Panc1 (cell line): ENCODE measurements around the gene PIPOX. TPM values are rescaled to one million over a fixed set of nuclear protein-coding genes. Genes with fewer than 3 reads are reported as not detected.

Source experiments
- ATAC-seq: fragments of 200-7000 bp; cut with Tn5 transposase; 2 replicates; pipeline ENCODE4 v1.9.1; 2020; ENCODE audit warnings: mild to moderate bottlenecking, moderate library complexity
- BruUV-seq: library from RNA; stranded (reverse); fragments of 400-500 nt; replicated peaks from 2 replicates; lab custom pipeline; 2021; lab: Mats Ljungman, UMichigan
- CTCF ChIA-PET: fragments of 300-600 bp; sonication (Branson Sonifier 250); formaldehyde crosslinking; loops from one replicate; lab custom pipeline; 2022; ENCODE audit warnings: antibody characterized with exemption; lab: Charles Lee
- POLR2A ChIA-PET: fragments of 300-600 bp; sonication (Branson Sonifier 250); formaldehyde crosslinking; loops from one replicate; lab custom pipeline; 2022; ENCODE audit warnings: antibody characterized with exemption; lab: Charles Lee
- DNase-seq: peaks from one replicate; pipeline ENCODE4 v3.0.0-alpha.2; 2010; ENCODE audit warnings: low read depth, low spot score
- H3K27ac ChIP-seq: 2 replicates; pipeline ENCODE4 v1.5.1; 2011; ENCODE audit warnings: mild to moderate bottlenecking, low read length, inconsistent platforms
- H3K27me3 ChIP-seq: fragments of 200-500 bp; sonication (Bioruptor generic); 2 replicates; pipeline ENCODE4 v1.6.0; 2014; ENCODE audit warnings: low read length, inconsistent platforms; ENCODE audit not compliant: control insufficient read depth, insufficient read depth
- H3K36me3 ChIP-seq: fragments of 200-500 bp; sonication (Bioruptor generic); 2 replicates; pipeline ENCODE4 v1.5.1; 2014; ENCODE audit warnings: inconsistent platforms, mild to moderate bottlenecking, low read length, moderate library complexity; ENCODE audit not compliant: control insufficient read depth, insufficient read depth
- H3K4me1 ChIP-seq: 2 replicates; pipeline ENCODE4 v1.5.1; 2011; ENCODE audit warnings: inconsistent platforms, mild to moderate bottlenecking, low read length, moderate library complexity; ENCODE audit not compliant: control insufficient read depth, insufficient read depth
- H3K4me3 ChIP-seq, 2 experiments: 2 replicates each; pipeline ENCODE4 v1.5.1; 2011 to 2012; ENCODE audit warnings: low read depth in 2 of 2, low read length in 2 of 2, mild to moderate bottlenecking in 2 of 2, inconsistent platforms in 1 of 2, moderate library complexity in 1 of 2
- H3K9me3 ChIP-seq: fragments of 200-500 bp; sonication (Bioruptor generic); 2 replicates; pipeline ENCODE4 v1.5.1; 2014; ENCODE audit warnings: low read depth, mild to moderate bottlenecking, inconsistent platforms, low read length, moderate library complexity; ENCODE audit not compliant: control insufficient read depth, insufficient read depth
- POLR2AphosphoS5 ChIP-seq: IDR thresholded peaks from 2 replicates; pipeline ENCODE4 v1.6.1; 2012; ENCODE audit warnings: mild to moderate bottlenecking, low read depth, low read length, moderate library complexity
- SIN3A ChIP-seq: IDR thresholded peaks from 2 replicates; pipeline ENCODE4 v1.6.1; 2012; ENCODE audit warnings: low read depth, mild to moderate bottlenecking, low read length, moderate library complexity, borderline replicate concordance; ENCODE audit not compliant: insufficient read depth
- TCF7L2 ChIP-seq: IDR thresholded peaks from 2 replicates; pipeline ENCODE4 v1.6.1; 2011; ENCODE audit warnings: mild to moderate bottlenecking, low read depth, low read length, inconsistent platforms
- in situ Hi-C: cut with HindIII; loops from 2 replicates; pipeline ENCODE4 v1.10.0; 2016; ENCODE audit warnings: low sequenced_read_pairs, low pct_unique_long_range_greater_than_20kb
- intact Hi-C: fragments of 100-400 bp; cut with micrococcal nuclease; formaldehyde crosslinking; loops from one replicate; pipeline ENCODE4 v1.10.0; 2022; ENCODE audit not compliant: unreplicated experiment
- total RNA-seq: library from RNA; stranded (reverse); gene quantifications from one replicate; pipeline ENCODE4 v1.2.1, GENCODE V29; 2021; ENCODE audit not compliant: unreplicated experiment
- TF ChIP-seq, protein P1 (sequence below), 2 experiments: IDR thresholded peaks; 2 replicates each; pipeline ENCODE4 v1.6.1; 2011 to 2012; ENCODE audit warnings: low read depth in 2 of 2, control low read depth in 1 of 2, low read length in 1 of 2, mild to moderate bottlenecking in 1 of 2, moderate library complexity in 1 of 2; ENCODE audit not compliant: insufficient read depth in 1 of 2
- TF ChIP-seq, protein P2 (sequence below): fragments of 450-650 bp; IDR thresholded peaks from 2 replicates; pipeline ENCODE4 v1.5.1; 2017; ENCODE audit warnings: mild to moderate bottlenecking

The PIPOX gene
- total RNA-seq, 1 experiment from 2014 or later, result 2.4 TPM

DNA sequence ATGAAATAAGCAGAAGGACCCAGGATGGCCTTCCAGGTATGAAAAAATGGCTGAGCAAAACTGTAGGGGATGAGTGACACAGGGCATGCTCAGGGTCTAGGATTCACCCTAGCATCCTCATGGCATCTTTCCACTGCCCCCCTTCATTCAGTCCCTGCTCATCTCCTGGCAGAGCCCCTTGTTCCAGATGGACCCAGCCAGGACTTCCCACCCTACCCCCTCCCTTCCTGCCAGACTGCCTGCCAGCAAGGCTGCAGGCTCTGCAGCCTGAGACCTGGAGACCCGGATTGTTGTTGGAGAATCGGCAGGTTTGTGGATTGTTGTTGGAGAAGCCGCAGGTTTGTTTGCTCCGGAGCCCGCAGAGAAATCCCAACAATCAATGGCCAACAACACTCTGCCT is 43.7 kb upstream of the PIPOX start:
- H3K4me1 ChIP-seq, result no peaks in the 10 kb centered on the region; the same call in 1 of the 2 replicates
- H3K27ac ChIP-seq, result no peak overlapping the region
- H3K27me3 ChIP-seq, result peaks cover 3% of the 10 kb centered on the region; the same call in 1 of the 2 replicates
- H3K9me3 ChIP-seq, result no peaks in the 10 kb centered on the region
- DNase-seq (no peak), ATAC-seq (no peak)
- H3K4me3 ChIP-seq, result no peak overlapping the region
- BruUV-seq, result no TSS peak
- TF ChIP-seq TCF7L2, result no peak
- TF ChIP-seq, protein P1, sequence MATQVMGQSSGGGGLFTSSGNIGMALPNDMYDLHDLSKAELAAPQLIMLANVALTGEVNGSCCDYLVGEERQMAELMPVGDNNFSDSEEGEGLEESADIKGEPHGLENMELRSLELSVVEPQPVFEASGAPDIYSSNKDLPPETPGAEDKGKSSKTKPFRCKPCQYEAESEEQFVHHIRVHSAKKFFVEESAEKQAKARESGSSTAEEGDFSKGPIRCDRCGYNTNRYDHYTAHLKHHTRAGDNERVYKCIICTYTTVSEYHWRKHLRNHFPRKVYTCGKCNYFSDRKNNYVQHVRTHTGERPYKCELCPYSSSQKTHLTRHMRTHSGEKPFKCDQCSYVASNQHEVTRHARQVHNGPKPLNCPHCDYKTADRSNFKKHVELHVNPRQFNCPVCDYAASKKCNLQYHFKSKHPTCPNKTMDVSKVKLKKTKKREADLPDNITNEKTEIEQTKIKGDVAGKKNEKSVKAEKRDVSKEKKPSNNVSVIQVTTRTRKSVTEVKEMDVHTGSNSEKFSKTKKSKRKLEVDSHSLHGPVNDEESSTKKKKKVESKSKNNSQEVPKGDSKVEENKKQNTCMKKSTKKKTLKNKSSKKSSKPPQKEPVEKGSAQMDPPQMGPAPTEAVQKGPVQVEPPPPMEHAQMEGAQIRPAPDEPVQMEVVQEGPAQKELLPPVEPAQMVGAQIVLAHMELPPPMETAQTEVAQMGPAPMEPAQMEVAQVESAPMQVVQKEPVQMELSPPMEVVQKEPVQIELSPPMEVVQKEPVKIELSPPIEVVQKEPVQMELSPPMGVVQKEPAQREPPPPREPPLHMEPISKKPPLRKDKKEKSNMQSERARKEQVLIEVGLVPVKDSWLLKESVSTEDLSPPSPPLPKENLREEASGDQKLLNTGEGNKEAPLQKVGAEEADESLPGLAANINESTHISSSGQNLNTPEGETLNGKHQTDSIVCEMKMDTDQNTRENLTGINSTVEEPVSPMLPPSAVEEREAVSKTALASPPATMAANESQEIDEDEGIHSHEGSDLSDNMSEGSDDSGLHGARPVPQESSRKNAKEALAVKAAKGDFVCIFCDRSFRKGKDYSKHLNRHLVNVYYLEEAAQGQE (IDR thresholded peaks at IDR 0.05; ENCODE audit: insufficient read depth in 1 of 2, low read depth in 2 of 2, low read length in 1 of 2), result no peak
- no peak for TF ChIP-seq SIN3A
- TF ChIP-seq, protein P2, sequence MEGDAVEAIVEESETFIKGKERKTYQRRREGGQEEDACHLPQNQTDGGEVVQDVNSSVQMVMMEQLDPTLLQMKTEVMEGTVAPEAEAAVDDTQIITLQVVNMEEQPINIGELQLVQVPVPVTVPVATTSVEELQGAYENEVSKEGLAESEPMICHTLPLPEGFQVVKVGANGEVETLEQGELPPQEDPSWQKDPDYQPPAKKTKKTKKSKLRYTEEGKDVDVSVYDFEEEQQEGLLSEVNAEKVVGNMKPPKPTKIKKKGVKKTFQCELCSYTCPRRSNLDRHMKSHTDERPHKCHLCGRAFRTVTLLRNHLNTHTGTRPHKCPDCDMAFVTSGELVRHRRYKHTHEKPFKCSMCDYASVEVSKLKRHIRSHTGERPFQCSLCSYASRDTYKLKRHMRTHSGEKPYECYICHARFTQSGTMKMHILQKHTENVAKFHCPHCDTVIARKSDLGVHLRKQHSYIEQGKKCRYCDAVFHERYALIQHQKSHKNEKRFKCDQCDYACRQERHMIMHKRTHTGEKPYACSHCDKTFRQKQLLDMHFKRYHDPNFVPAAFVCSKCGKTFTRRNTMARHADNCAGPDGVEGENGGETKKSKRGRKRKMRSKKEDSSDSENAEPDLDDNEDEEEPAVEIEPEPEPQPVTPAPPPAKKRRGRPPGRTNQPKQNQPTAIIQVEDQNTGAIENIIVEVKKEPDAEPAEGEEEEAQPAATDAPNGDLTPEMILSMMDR, result no peak
- TF ChIP-seq POLR2AphosphoS5, result no peak
- intact Hi-C loops, result no loop called here
- ChIA-PET POLR2A (no interaction called here), CTCF (no interaction called here)
- in situ Hi-C loops, result no loop called here
- no peaks in the 10 kb centered on the region for H3K36me3 ChIP-seq

DNA sequence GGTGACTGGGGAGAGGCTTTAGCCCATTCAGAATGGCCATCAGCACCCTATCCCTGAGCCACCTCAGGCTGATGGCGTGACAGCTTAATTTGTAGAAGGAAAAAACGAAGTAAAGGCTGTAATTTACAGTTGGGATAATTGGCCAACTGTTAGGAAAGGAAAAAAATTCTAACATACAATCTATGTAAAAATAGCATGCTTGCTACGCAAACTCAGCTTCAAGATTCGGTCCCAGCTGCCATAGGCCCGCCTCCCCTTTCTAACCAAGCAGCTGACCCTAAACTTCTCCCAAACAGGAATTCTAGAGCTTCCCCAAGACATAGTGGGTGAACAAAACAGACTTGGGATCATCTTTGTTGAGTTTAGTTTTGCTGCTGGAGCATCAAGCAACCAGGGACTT is 42.0 kb upstream of the PIPOX start:
- TF ChIP-seq, protein P2, result no peak
- no peak for TF ChIP-seq POLR2AphosphoS5
- TF ChIP-seq, protein P1 (IDR thresholded peaks at IDR 0.05; ENCODE audit: insufficient read depth in 1 of 2, low read depth in 2 of 2, low read length in 1 of 2), result no peak
- no peak for TF ChIP-seq SIN3A
- no peak for TF ChIP-seq TCF7L2
- ChIA-PET POLR2A (no interaction called here), CTCF (no interaction called here)
- BruUV-seq, result no TSS peak
- Histone ChIP-seq H3K27ac (no peak overlapping the region), H3K36me3 (no peaks in the 10 kb centered on the region), H3K27me3 (peaks cover 9% of the 10 kb centered on the region; the same call in 1 of the 2 replicates), H3K4me1 (no peaks in the 10 kb centered on the region; the same call in 1 of the 2 replicates), H3K4me3 (no peak overlapping the region), H3K9me3 (no peaks in the 10 kb centered on the region)
- in situ Hi-C loops (no loop called here), intact Hi-C loops (no loop called here)
- ATAC-seq (no peak), DNase-seq (no peak)
